GM18867 (cell line): ENCODE results near the gene HELZ.
"Not testable (repeated sequence)": the region's sequence is repeated elsewhere in the genome, so short reads cannot be mapped to it uniquely, and the experiment has no call there.

ENCODE experiments used
- ATAC-seq: cut with Tn5 transposase; IDR thresholded peaks from one replicate; pipeline ENCODE4 v1.9.1; 2021; ENCODE audit warnings: mild to moderate bottlenecking, moderate library complexity; ENCODE audit not compliant: unreplicated experiment

The HELZ gene

DNA sequence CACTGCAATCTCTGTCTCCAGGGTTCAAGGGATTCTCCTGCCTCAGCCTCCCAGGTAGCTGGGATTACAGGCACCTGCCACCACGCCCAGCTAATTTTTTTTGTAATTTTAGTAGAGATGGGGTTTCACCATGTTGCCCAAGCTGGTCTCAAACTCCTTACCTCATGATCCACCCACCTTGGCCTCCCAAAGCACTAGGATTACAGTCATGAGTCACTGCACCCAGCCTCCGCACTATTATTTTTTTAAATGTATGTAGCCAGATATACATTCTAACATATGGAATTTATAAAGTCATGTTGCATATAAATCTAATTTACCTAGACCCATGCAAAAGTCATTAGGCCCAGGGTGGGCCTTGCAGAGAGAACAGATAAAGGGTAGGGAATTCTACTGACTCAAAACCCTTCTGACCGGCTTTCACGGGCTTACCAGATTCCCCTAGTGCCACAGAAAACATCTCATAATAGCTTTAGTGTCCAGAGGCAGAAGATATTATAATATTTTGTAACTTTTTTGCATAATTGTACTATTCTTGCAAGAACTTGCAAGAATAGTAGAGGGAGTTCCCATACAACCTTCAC lies 20.5 kb upstream of the HELZ start:
- ATAC-seq, result no peak

DNA sequence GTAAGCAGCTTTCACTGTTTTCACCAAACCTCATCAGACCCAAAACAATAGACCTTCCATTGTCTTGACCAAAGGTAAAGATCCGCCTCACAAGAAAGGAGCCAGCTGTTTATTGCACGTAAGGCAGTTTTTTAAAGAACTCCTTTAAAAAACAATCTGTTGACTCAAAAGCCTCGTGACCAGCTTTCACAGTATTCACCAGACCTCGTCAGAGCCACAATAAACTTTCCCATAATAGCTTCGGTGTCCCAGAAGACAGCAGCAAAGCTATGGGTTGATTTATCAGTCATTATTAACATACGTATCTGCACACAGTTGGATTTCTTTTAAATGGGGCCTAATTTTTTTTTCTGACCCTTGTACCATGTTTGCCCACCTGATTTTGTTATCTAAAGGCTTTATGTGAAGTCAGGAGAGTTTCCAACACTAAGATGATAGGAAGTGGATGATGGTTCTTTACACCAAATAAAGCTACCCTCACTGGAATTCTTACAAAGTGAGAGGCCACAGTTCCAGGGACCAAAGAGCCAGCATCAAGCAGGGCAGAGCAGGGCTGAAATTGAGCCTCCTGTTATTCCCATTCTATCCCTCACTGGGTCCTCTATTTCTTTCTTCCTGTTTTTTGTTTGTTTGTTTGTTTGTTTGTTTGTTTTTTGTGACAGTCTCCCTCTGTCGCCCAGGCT lies 17.6 kb upstream of the HELZ start:
- no peak for ATAC-seq

DNA sequence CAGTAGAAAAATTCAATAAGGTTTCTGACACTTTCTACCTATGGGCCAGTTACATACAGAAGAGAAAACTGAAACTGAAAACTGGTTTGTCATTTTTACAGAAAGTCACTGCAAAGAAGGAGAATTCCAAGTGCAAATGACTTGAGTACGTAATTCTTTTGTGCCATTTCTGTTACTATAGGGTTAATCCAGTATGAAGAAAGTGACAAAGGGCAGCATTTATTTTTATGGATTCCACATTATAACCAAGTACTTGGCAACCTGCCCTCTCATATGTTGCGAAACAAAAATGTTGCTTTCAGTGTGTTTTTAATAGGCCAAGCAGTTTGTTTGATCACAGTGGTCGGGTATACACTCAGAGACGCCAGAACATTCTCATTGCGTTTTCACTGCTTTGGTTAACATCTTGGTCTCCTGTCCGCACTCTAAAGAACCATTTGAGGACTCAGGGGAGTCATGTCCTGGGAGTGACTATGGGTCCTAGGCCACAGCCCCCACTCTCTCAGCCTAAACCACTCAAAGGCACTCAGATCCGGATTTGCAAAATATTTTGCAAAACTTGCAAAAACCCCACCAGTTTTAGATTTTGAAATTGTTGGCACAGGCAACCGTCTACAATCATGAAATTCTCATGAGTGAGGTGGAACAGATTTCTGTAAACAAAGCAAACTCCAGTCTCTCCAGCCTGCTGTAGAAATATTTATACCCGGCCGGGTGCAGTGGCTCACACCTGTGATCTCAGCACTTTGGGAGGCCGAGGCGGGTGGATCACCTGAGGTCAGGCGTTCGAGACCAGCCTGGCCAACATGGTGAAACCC lies 15.4 kb upstream of the HELZ start:
- ATAC-seq, result no peak

DNA sequence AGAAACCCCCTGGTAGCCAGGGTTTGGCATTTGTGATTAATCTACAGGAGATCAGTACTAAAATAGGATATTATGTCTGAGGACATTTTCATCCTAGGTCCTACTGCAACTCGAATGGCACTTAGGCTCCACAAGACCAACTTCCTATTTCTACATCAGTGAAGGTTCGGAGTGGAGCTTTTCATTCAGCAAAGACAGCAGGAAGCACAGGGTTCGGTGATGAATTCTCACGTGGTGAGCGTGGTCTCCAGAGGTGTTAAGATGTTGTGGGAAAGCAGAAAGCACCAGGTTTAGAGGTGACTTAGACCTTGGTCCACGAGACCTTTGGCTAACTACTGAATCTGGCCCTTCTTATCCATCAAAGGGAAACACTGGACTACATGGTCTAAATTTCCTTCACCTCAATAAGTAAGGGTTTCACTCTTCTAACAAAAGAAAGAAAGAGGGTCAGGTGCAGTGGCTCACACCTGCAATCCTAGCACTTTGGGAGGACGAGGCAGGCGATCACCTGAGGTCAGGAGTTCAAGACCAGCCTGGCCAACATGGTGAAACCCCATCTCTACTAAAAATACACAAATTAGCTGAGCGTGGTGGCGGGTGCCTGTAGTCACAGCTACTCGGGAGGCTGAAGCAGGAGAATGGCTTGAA lies 13.9 kb upstream of the HELZ start:
- no peak for ATAC-seq

DNA sequence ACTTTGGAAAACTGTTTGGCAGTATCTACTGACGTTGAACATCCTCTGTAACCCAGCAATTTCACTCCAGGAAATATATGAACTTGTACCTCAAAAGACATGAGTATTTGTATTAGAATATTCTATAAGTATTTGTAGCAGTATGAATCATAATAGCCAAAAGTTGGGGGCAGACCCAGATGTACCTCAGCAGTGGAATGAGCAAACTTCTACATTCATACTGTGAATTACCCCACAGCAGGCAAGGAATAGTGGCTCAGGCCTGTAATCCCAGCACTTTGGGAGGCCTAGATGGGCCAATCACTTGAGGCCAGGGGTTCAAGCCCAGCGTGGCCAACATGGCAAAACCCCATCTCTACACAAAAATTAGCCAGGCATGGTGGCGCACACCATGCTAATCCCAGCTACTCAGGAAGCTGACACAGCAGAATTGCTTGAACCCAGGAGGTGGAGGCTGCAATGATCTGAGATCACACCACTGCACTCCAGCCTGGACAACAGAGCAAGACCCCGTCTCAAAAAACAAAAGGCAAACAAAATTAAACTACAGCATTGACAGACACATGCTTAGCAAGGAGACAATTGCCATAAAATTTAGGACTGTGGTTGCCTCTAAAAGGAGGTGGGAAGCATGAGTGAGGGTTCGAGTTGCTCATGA lies 11.2 kb upstream of the HELZ start:
- ATAC-seq, result no peak

DNA sequence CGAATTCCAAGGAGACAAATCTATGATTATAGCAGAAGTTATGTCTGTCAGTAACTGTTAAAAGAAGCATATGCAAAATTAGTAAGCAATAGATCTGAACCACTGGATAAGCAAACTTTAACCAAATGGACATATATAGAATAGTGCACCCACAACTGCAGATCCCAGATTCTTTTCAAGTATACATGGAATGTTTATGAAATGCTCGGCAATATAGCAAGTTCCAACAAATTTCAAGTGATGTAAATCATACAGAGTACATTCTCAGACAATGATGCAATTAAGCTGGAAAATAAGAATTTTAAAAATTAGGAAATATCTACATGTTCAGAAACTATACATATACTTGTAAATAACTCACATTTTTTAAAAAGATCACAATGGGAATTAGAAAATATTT lies 8.4 kb upstream of the HELZ start:
- no peak for ATAC-seq

DNA sequence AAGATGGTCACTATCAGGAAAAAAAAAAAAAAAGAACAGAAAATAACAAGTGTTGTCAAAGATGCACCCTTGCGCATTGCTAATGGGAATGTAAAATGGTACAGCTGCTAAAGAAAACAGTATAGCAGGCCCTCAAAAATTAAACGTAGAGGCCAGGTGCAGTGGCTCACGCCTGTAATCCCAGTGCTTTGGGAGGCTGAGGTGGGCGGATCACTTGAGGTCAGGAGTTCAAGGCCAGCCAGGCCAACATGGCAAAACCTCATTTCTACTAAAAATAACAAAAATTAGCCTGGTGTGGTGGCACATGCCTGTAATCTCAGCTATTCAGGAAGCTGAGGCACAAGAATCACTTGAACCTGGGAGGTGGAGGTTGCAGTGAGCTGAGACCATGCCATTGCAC lies 6.6 kb upstream of the HELZ start:
- not testable (repeated sequence) for ATAC-seq

DNA sequence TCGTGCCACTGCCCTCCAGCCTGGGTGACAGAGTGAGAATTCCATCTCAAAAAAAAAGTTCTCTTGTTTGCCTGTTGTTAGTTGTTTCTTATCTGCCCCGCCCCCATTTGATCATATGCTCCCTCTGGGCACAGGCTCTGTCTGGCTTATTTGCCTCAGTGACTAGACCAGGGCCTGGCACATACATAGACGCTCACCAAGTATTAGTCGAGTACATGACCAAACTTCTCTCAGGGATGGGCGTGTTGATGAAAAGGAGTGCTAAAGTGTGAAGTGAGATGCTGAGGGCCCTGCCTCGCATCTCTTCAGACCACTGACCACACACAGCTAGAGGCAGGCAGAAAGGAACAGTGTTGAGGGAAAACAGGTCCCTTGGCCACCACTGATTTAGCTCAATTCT lies 3.3 kb upstream of the HELZ start:
- no peak for ATAC-seq

DNA sequence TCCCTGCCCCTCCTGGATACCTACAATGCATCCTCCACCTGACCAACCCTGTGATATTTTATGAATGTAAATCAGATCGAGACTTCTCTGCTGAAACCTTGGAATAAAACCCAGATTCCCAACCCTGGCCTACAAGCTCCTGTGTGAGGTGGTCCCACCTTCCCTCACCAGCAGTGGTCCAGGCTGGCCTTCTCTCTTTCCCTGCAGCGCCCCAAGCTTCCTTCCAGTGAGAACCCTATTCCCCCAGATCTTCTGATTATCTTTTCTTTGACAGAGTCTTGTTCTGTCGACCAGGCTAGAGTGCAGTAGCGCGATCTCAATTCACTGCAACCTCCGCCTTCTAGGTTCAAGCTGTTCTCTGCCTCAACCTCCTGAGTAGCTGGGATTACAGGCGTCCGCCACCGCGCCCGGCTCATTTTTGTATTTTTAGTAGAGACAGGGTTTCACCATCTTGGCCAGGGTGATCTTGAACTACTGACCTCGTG lies 2.5 kb upstream of the HELZ start:
- ATAC-seq, result no peak

DNA sequence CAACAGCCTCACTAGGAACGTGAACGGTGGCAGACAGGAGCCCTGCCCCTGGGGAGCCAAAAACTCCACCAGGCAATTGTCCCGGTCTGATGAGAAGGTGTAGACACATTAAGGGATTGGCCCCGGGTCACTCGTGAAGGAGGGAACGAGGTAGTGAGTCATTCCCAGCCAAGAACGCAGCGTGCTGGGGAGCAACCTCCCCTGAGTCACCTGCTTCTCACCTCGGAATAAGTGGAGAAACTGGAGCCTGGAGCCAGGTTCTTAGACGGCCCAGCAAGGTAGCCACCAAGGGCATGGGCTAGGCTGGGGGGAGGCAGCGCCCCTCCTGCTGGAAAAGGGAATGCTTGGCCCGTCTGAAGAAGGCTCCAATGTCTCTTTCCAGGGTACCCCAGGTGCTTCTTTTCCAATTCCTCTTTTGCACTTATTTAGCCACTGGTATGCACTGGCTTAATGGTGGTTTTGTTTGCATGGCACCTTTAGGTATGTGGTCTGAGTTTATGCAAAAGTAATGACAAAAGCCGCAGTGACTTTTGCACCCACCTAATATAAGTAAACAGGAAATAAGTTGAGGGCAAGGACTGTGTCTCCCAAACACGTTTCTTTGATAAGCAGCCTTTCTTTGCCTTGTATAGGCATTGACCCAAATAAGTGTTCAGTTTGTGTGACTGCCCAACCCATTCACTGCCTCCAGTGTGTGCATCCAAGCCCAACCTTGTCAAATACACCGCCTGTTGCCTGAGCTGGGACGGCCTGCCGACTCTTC lies 1.8 kb upstream of the HELZ start:
- peak; percentile 74 for ATAC-seq

DNA sequence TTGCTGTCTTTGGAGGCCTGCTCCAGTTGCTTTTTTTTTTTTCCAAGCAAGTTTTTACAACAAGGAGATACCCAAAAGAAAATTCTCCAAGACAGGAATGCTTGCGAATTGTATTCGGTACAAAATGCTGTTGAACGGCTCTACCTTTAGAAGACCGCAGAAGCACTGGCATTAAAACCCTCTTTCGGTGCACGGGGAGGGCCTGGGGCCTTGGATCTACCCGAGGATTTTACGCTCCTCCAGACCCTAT lies 1.3 kb upstream of the HELZ start:
- no peak for ATAC-seq

DNA sequence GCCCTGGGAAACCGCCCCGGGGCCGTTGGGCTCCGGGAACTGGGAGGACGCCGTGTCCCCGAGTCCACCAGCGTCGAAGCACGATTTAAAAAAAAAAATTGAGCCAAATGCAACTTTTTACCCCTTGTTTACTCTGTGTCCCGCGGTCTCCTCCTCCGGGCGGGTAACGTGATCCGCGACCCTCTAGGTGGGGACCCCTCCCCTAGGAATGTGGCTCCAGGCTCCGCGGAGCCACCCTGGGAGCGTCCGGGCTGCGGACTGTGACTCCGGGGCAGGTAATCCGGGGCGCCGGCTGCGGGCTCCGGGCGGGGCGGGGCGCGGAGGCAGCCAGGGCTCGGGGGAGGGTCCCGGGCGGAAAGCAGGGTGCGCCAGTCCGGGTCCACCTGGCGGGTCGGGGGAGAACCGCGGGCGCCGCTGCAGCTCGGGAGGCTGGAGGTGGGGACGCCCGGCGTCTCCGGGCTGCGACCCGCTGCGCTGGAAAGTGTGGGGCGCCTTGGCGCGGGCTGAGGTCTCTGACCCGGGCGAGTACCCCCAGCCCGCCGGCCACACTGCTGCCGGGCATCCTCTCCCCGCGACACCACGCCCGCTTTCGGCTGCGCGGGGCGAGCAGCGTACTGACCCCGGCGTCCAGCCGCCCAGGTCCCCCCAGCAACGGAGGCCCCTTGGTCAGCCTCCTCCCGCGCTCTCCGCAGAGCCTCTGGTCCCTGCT lies 852 bp upstream of the HELZ start:
- ATAC-seq, result no peak

DNA sequence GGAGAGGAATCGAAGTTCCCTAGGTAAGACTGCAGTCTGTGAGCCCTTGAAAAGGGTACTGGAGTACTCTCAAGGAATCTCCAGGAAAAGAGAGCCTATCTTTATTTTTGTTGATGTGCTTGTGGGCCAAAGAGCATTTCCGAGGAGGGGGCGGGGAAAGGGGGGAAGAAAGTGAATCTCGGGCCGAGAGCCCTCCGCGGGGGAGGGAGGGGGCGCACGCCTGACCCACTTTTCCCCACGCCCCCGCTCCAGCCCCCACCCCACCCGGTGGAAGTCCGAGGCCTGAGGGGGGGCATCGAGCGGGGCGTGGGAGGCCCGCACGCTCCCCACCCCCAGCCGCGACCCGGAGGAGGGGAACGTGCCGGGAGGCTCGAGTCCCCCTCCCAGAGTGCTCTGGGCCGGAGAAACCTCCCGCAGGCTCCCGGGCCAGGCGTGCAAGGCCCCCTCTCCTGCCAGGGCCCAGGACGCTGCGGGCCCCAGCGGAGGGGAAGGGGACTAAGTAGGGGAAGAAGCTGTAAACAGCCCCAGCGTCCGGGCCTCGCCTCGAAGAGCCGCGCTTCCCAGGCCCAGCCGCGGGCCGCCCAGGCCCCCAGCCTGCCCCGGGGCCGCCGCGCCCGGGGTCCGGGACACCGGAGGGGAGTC lies 444 bp downstream of the HELZ start:
- ATAC-seq, result peak; percentile 21

DNA sequence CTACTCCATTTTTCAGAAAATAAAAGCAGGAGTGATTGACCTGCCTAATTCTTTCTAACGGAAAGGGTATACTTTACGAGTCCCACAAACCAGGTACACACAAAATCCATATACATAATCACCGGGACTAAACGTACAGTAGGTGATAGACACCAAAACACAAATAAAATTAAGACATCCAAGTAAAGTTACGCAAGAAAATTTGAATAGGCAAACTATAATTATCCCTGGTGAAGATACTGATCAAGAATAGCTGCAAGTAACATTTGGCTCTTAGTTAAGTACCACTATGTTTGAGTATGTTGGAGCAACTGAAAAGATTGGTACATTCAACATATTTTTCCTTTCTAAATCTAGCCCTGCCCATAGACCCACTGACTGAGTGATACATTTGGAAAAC lies 1.7 kb downstream of the HELZ start:
- ATAC-seq, result no peak

DNA sequence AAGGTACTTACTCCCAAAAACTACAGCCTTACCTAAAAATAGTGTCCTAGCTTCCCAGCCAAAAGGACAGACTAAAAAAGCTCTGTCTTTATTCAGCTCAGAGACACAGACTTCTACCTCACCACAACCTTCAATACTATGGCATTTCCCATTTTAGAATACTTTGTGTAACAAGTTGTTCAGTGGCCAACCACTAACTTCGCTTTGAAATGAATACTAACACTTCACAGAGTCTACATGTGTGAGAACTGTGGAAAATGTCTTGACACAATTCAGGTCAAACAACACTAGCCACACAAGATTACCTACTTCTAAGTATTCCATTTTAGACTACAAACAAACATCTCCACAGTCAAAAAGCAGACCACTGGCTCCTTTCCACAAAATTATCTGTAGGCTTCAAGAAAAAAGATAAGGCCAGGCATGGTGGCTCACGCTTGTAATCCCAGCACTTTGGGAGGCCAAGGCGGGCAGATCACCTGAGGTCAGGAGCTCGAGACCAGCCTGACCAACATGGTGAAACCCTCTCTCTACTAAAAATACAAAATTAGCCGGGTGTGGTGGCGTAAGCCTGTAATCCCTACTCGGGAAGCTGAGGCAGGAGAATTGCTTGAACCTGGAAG lies 3.2 kb downstream of the HELZ start:
- ATAC-seq, result no peak

DNA sequence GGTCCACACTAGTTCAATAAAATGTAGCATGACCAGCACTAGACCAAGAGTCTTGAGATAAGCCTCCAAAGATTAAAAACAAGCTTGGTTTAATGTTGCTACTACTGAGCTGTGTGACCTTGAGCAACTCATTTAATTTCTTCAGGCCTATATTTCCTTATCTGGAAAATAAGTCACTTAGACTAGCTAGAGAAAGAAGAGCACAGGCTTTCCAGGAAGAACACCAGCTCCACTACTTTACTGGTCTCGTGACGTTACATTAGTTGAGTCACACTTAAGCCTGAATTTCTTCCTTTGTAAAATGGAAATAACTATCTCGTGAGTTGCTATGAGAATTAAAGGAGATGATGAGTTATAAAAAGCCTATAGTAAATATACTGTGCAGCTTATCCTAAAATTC lies 5.4 kb downstream of the HELZ start:
- ATAC-seq, result no peak

DNA sequence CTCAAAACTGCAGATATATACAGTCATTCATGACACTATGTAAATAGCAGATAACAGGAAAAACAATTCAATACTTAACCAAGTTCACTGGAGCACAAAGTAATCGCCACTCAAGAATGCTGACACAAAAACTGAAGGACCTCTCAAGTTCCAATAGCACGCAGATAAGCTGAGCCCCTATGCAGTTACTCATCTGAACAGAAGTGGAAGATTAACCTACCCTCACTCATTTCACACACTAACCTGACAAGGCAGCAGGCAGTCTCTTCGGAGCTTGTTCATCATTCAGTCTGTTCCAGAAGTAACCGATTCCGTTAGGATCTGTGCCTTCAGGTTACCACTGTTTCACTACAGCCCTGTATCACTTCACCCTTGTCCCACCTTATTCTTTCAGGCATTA lies 6.0 kb downstream of the HELZ start:
- no peak for ATAC-seq

DNA sequence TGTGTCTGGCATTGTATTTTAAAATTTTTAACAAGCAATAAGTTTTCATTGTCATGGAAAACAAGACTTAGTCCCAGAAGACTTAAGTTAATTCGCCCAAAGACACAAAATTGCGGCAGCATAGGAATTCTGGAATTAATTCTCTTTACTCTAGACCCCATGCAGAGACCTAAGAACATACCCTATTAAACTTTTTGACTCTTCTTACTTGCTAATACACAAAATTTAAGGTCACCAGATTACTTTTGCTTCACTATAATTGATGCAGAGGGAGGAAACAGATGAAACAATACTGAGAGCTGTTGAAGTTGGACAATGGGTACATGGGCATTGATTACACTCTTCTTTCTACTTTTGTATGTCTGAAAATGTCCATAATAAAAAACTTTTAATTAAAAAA lies 12.6 kb downstream of the HELZ start:
- no peak for ATAC-seq
